Measurements from ENCODE around the gene ITK. TPM values are rescaled to one million over a fixed set of nuclear protein-coding genes. Genes with fewer than 3 reads are reported as not detected.

The ITK gene
- total RNA-seq, 1 donor from 2014 or later = 0.18 TPM

GRCh38 chr5:157278319-157279037 lies 97.8 kb downstream of the ITK start:
- ChIA-PET POLR2A (interaction anchor here (0.8 to 3.6 kb wide), 2 partner anchors 10 to 12 kb away, joined by 3 to 19 read pairs; no protein-coding TSS in a partner anchor), CTCF (interaction anchor here (1.9 kb wide), 1 partner anchor 25 kb away, joined by 5 read pairs; no protein-coding TSS in a partner anchor)
- no peak for TF ChIP-seq CTCF (IDR thresholded peaks at IDR 0.05)
- Mint-ChIP-seq H3K9me3 (peaks cover 4% of the 10 kb centered on the region), H3K27me3 (no peaks in the 10 kb centered on the region), H3K4me3 (no peak overlapping the region), H3K4me1 (peaks cover 89% of the 10 kb centered on the region), H3K27ac (peak overlapping the region; percentile 50), H3K36me3 (ENCODE audit: low read depth) (peaks cover 41% of the 10 kb centered on the region)
- intact Hi-C loops (cut with micrococcal nuclease) = no loop called here
- ATAC-seq (ENCODE audit: low read depth) (no peak), DNase-seq (no peak)

GRCh38 chr5:157279605-157280239 lies 99.1 kb downstream of the ITK start:
- Mint-ChIP-seq H3K36me3 (ENCODE audit: low read depth) (peaks cover 38% of the 10 kb centered on the region), H3K9me3 (peaks cover 4% of the 10 kb centered on the region), H3K4me3 (peak overlapping the region; percentile 49), H3K27ac (peak overlapping the region; percentile 78), H3K27me3 (no peaks in the 10 kb centered on the region), H3K4me1 (peaks cover 89% of the 10 kb centered on the region)
- intact Hi-C loops (cut with micrococcal nuclease) = no loop called here
- ChIA-PET CTCF (interaction anchor here (0.5 kb wide), 1 partner anchor 535 kb away, joined by 3 read pairs; no protein-coding TSS in a partner anchor), POLR2A (interaction anchor here (2.6 to 3.6 kb wide), 2 partner anchors 7 to 12 kb away, joined by 10 to 19 read pairs; no protein-coding TSS in a partner anchor)
- DNase-seq = no peak
- no peak for ATAC-seq (ENCODE audit: low read depth)
- TF ChIP-seq CTCF (IDR thresholded peaks at IDR 0.05) = no peak

GRCh38 chr5:157280927-157281326 lies 100.3 kb downstream of the ITK start:
- peaks cover 47% of the 10 kb centered on the region for H3K36me3 Mint-ChIP-seq (ENCODE audit: low read depth)
- H3K27ac Mint-ChIP-seq = peak overlapping the region; percentile 79
- intact Hi-C loops (cut with micrococcal nuclease) = no loop called here
- TF ChIP-seq CTCF (IDR thresholded peaks at IDR 0.05) = no peak
- ATAC-seq (ENCODE audit: low read depth) (no peak), DNase-seq (no peak)
- peak overlapping the region; percentile 24 for H3K4me3 Mint-ChIP-seq
- peaks cover 93% of the 10 kb centered on the region for H3K4me1 Mint-ChIP-seq
- no peaks in the 10 kb centered on the region for H3K27me3 Mint-ChIP-seq
- CTCF ChIA-PET = interaction anchor here (3.7 kb wide), 1 partner anchor 27 kb away, joined by 22 read pairs; no protein-coding TSS in a partner anchor
- H3K9me3 Mint-ChIP-seq = peaks cover 2% of the 10 kb centered on the region
- POLR2A ChIA-PET = interaction anchor here (0.7 to 8.4 kb wide), 3 partner anchors 9 to 118 kb away, joined by 5 to 73 read pairs (median 10); partner anchors contain the start of gene CYFIP2

- no peak for DNase-seq
- POLR2A ChIA-PET = interaction anchor here (1.2 to 8.4 kb wide), 2 partner anchors 13 to 17 kb away, joined by 3 to 73 read pairs; partner anchors contain the start of gene CYFIP2
- TF ChIP-seq CTCF (IDR thresholded peaks at IDR 0.05) = no peak
- no peak for ATAC-seq (ENCODE audit: low read depth)
- Mint-ChIP-seq H3K4me3 (no peak overlapping the region), H3K4me1 (peaks cover 81% of the 10 kb centered on the region), H3K27ac (peak overlapping the region; percentile 89), H3K27me3 (no peaks in the 10 kb centered on the region), H3K36me3 (ENCODE audit: low read depth) (peaks cover 49% of the 10 kb centered on the region), H3K9me3 (no peaks in the 10 kb centered on the region)
- CTCF ChIA-PET = interaction anchor here (3.7 kb wide), 1 partner anchor 28 kb away, joined by 22 read pairs; no protein-coding TSS in a partner anchor
- intact Hi-C loops (cut with micrococcal nuclease) = no loop called here
These were observed 101.5 kb downstream of the ITK start for GRCh38 chr5:157282150-157282549.
